Gastrocnemius medialis (tissue), 4 donors: Measurements from ENCODE around the gene APC2.

Experiments
- POLR2A ChIP-seq, 2 donors: fragments of 450-650 bp; IDR thresholded peaks; one replicate each; pipeline ENCODE4 v1.6.1; 2017; ENCODE audit warnings: antibody characterized with exemption in 2 of 2, mild to moderate bottlenecking in 2 of 2, moderate library complexity in 2 of 2
- TF ChIP-seq, protein P1 (sequence below), 5 experiments: fragments of 450-650 bp in 3 of 5; fragments of 200-600 bp in 2 of 5; sonication (generic) in 2 of 5; IDR thresholded peaks in 4 of 5; conservative IDR thresholded peaks in 1 of 5; 1 replicate in 4 of 5; 2 replicates in 1 of 5; pipeline ENCODE4 v1.5.1; 2016 to 2019; ENCODE audit warnings: antibody characterized with exemption in 5 of 5, mild to moderate bottlenecking in 3 of 5, moderate library complexity in 3 of 5

DNA sequence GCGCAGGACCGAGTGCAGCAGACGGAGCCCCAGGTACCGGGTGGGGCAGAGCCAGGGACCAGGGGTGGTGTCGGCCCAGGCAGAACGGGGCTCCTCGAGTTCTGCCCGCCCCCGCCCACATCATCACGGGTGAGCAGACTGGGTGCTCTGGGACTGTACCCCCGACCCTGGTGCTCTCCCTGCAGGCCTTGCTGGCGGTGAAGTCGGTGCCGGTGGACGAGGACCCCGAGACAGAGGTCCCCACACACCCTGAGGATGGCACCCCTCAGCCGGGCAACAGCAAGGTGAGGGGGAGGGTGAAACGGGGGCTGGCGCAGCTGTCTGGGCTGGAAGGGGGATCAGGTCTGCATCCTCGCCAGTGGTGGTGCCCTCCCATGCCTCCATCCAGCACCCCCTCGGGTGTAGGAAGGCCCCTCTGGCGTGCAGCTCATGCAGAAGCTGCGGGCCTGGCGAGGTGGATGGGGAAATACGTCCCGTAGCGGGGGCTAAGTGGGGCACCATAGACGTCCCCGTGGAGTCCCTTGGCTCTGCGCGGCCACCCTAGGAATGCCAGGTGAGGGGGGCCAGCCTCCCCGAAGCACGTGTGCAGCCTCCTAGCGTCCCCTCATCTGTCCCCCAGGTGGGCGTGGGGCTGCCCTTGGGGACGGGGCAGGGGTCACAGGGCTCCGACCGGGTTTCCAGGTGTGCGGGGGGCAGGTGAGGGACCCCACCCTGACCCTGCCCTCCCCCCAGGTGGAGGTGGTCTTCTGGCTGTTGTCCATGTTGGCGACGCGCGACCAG, 6.4 kb downstream of the APC2 start:
- no peak for TF ChIP-seq POLR2A (IDR thresholded peaks at IDR 0.05)
- TF ChIP-seq, protein P1, sequence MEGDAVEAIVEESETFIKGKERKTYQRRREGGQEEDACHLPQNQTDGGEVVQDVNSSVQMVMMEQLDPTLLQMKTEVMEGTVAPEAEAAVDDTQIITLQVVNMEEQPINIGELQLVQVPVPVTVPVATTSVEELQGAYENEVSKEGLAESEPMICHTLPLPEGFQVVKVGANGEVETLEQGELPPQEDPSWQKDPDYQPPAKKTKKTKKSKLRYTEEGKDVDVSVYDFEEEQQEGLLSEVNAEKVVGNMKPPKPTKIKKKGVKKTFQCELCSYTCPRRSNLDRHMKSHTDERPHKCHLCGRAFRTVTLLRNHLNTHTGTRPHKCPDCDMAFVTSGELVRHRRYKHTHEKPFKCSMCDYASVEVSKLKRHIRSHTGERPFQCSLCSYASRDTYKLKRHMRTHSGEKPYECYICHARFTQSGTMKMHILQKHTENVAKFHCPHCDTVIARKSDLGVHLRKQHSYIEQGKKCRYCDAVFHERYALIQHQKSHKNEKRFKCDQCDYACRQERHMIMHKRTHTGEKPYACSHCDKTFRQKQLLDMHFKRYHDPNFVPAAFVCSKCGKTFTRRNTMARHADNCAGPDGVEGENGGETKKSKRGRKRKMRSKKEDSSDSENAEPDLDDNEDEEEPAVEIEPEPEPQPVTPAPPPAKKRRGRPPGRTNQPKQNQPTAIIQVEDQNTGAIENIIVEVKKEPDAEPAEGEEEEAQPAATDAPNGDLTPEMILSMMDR (IDR thresholded peaks at IDR 0.05 in 4 of 5, conservative IDR thresholded peaks at IDR 0.05 in 1 of 5) = no peak
